ENCODE results near the gene GRID2.
"Not testable (repeated sequence)": the region's sequence is repeated elsewhere in the genome, so short reads cannot be mapped to it uniquely, and the experiment has no call there.

GRID2 gene

GRCh38 chr4:93342738-93343137, 1039.0 kb downstream of the GRID2 start:
- DNase-seq = no peak

GRCh38 chr4:93346840-93347239, 1043.1 kb downstream of the GRID2 start:
- no peak for DNase-seq

- no peak for DNase-seq
Measured at GRCh38 chr4:93348896-93349295, 1045.1 kb downstream of the GRID2 start.

GRCh38 chr4:93351846-93352245, 1048.1 kb downstream of the GRID2 start:
- DNase-seq = no peak

GRCh38 chr4:93355411-93355810, 1051.6 kb downstream of the GRID2 start:
- DNase-seq = no peak

- DNase-seq = no peak
Measured at GRCh38 chr4:93359586-93359985, 1055.8 kb downstream of the GRID2 start.

- DNase-seq = not testable (repeated sequence)
Measured at GRCh38 chr4:93366169-93366755, 1062.5 kb downstream of the GRID2 start.

- DNase-seq = no peak
Measured at GRCh38 chr4:93368968-93369367, 1065.2 kb downstream of the GRID2 start.

GRCh38 chr4:93370256-93370655, 1066.5 kb downstream of the GRID2 start:
- DNase-seq = no peak

- DNase-seq = no peak
Measured at GRCh38 chr4:93373893-93374860, 1070.4 kb downstream of the GRID2 start.

- DNase-seq = no peak
Measured at GRCh38 chr4:93384241-93384640, 1080.5 kb downstream of the GRID2 start.

GRCh38 chr4:93384887-93385286, 1081.1 kb downstream of the GRID2 start:
- no peak for DNase-seq

- DNase-seq = no peak
Measured at GRCh38 chr4:93394545-93395081, 1090.8 kb downstream of the GRID2 start.

GRCh38 chr4:93396272-93396671, 1092.5 kb downstream of the GRID2 start:
- DNase-seq = no peak

- no peak for DNase-seq
Measured at GRCh38 chr4:93403571-93403970, 1099.8 kb downstream of the GRID2 start.

- DNase-seq = no peak
Measured at GRCh38 chr4:93407493-93408275, 1103.9 kb downstream of the GRID2 start.

- DNase-seq = no peak
Measured at GRCh38 chr4:93409035-93409434, 1105.3 kb downstream of the GRID2 start.

GRCh38 chr4:93414041-93414550, 1110.3 kb downstream of the GRID2 start:
- DNase-seq = no peak

- DNase-seq = no peak
Measured at GRCh38 chr4:93416344-93417128, 1112.8 kb downstream of the GRID2 start.

GRCh38 chr4:93431371-93431770, 1127.6 kb downstream of the GRID2 start:
- DNase-seq = no peak

GRCh38 chr4:93433840-93434239, 1130.1 kb downstream of the GRID2 start:
- no peak for DNase-seq

Measured in central memory CD4-positive, alpha-beta T cell (primary cell).